Neural progenitor cell (in vitro differentiated cells): ENCODE data around the gene CDKL5. TPM values are rescaled to one million over a fixed set of nuclear protein-coding genes. Genes with fewer than 3 reads are reported as not detected.

Experiments
- DNase-seq: peaks from one replicate; pipeline ENCODE4 v3.0.0-alpha.2; 2016; ENCODE audit warnings: low spot score
- H2AFZ ChIP-seq: fragments of 200-600 bp; sonication (generic); replicated peaks from 2 replicates; pipeline ENCODE4 v1.6.1; 2016; ENCODE audit warnings: antibody characterized with exemption
- H3F3A ChIP-seq: fragments of 200-600 bp; sonication (generic); 2 replicates; pipeline ENCODE4 v1.6.1; 2016; ENCODE audit warnings: antibody characterized with exemption, low read depth
- H3K27ac ChIP-seq: fragments of 200-600 bp; sonication (generic); 2 replicates; pipeline ENCODE4 v1.5.1; 2016; ENCODE audit warnings: mild to moderate bottlenecking
- H3K27me3 ChIP-seq: fragments of 200-600 bp; sonication (generic); 2 replicates; pipeline ENCODE4 v1.6.1; 2016; ENCODE audit warnings: mild to moderate bottlenecking, moderate library complexity
- H3K36me3 ChIP-seq: fragments of 200-600 bp; sonication (generic); 2 replicates; pipeline ENCODE4 v1.5.1; 2016
- H3K4me1 ChIP-seq: fragments of 200-600 bp; sonication (generic); 2 replicates; pipeline ENCODE4 v1.6.1; 2016; ENCODE audit warnings: mixed run types
- H3K4me2 ChIP-seq: fragments of 200-600 bp; sonication (generic); 2 replicates; pipeline ENCODE4 v1.6.1; 2016
- H3K4me3 ChIP-seq: fragments of 200-600 bp; sonication (generic); 2 replicates; pipeline ENCODE4 v1.5.1; 2016
- H3K79me2 ChIP-seq: fragments of 200-600 bp; sonication (generic); 2 replicates; pipeline ENCODE4 v1.6.1; 2016; ENCODE audit warnings: low read depth
- H3K9ac ChIP-seq: fragments of 200-600 bp; sonication (generic); 2 replicates; pipeline ENCODE4 v1.6.1; 2016
- H3K9me3 ChIP-seq: fragments of 200-600 bp; sonication (generic); 2 replicates; pipeline ENCODE4 v1.5.1; 2016; ENCODE audit warnings: low read depth
- H4K20me1 ChIP-seq: fragments of 200-600 bp; sonication (generic); 2 replicates; pipeline ENCODE4 v1.6.1; 2016; ENCODE audit warnings: low read depth
- H3K27ac Mint-ChIP-seq: 3 replicates; pipeline ENCODE4 v1.8.0; 2021; ENCODE audit warnings: mixed read lengths
- H3K27me3 Mint-ChIP-seq: 2 replicates; pipeline ENCODE4 v1.8.0; 2022; ENCODE audit warnings: low read depth, mild to moderate bottlenecking, inconsistent platforms, moderate library complexity, mixed read lengths; ENCODE audit not compliant: insufficient read depth
- H3K36me3 Mint-ChIP-seq: 3 replicates; pipeline ENCODE4 v1.8.0; 2021; ENCODE audit warnings: mixed read lengths
- H3K4me1 Mint-ChIP-seq: 3 replicates; pipeline ENCODE4 v1.8.0; 2021; ENCODE audit warnings: mixed read lengths
- H3K4me3 Mint-ChIP-seq: 3 replicates; pipeline ENCODE4 v1.8.0; 2021; ENCODE audit warnings: mild to moderate bottlenecking, moderate library complexity, mixed read lengths
- H3K9me3 Mint-ChIP-seq: 3 replicates; pipeline ENCODE4 v1.8.0; 2020; ENCODE audit warnings: mixed read lengths
- CTCF ChIP-seq: fragments of 200-600 bp; sonication (generic); IDR thresholded peaks from 2 replicates; pipeline ENCODE4 v1.5.1; 2017; ENCODE audit warnings: antibody characterized with exemption, mild to moderate bottlenecking
- EZH2 ChIP-seq: fragments of 200-600 bp; sonication (generic); IDR thresholded peaks from 2 replicates; pipeline ENCODE4 v1.6.1; 2017; ENCODE audit warnings: antibody characterized with exemption, mild to moderate bottlenecking, moderate library complexity
- EZH2phosphoT487 ChIP-seq: fragments of 200-600 bp; sonication (generic); IDR thresholded peaks from 2 replicates; pipeline ENCODE4 v1.6.1; 2017; ENCODE audit warnings: antibody characterized with exemption
- total RNA-seq: library from RNA; depleted of rRNA; stranded (reverse); fragments of >200 nt; gene quantifications from 2 replicates; pipeline ENCODE4 v1.2.3, GENCODE V29; 2015; ENCODE audit warnings: low replicate concordance

CDKL5 gene
- total RNA-seq, 1 donor from 2014 or later: 8.6 TPM

- no peaks in the 10 kb centered on the region for H3K36me3 ChIP-seq
- H3K27ac ChIP-seq: no peak overlapping the region
- Mint-ChIP-seq H3K4me3 (no peak overlapping the region), H3K9me3 (peaks cover 3% of the 10 kb centered on the region), H3K27ac (no peak overlapping the region), H3K27me3 (no peaks in the 10 kb centered on the region), H3K4me1 (no peaks in the 10 kb centered on the region), H3K36me3 (no peaks in the 10 kb centered on the region)
- no peak overlapping the region for H3K9ac ChIP-seq
- no peaks in the 10 kb centered on the region for H3K4me1 ChIP-seq
- no peak overlapping the region for H3K4me2 ChIP-seq
- no peak overlapping the region for H3K4me3 ChIP-seq
- no peak for DNase-seq
- no peak overlapping the region for H2AFZ ChIP-seq
- no peaks in the 10 kb centered on the region for H3F3A ChIP-seq
- H3K79me2 ChIP-seq: no peaks in the 10 kb centered on the region
- TF ChIP-seq CTCF: no peak
- TF ChIP-seq EZH2: no peak
- no peak for TF ChIP-seq EZH2phosphoT487
- no peaks in the 10 kb centered on the region for H4K20me1 ChIP-seq
- H3K9me3 ChIP-seq: peaks cover 9% of the 10 kb centered on the region
- H3K27me3 ChIP-seq: no peaks in the 10 kb centered on the region
Observed at GRCh38 chrX:18471296-18471695, 45.9 kb downstream of the CDKL5 start.

GRCh38 chrX:18490806-18491555, 65.6 kb downstream of the CDKL5 start:
- H2AFZ ChIP-seq: no peak overlapping the region
- H3K9me3 Mint-ChIP-seq: no peaks in the 10 kb centered on the region
- H4K20me1 ChIP-seq: no peaks in the 10 kb centered on the region
- no peaks in the 10 kb centered on the region for H3K4me1 ChIP-seq
- H3F3A ChIP-seq: no peaks in the 10 kb centered on the region
- H3K27me3 ChIP-seq: no peaks in the 10 kb centered on the region
- H3K79me2 ChIP-seq: no peaks in the 10 kb centered on the region
- no peak overlapping the region for H3K27ac ChIP-seq
- H3K27ac Mint-ChIP-seq: no peak overlapping the region
- no peaks in the 10 kb centered on the region for H3K36me3 ChIP-seq
- H3K4me3 ChIP-seq: no peak overlapping the region
- DNase-seq: no peak
- no peak overlapping the region for H3K9ac ChIP-seq
- no peaks in the 10 kb centered on the region for H3K36me3 Mint-ChIP-seq
- no peaks in the 10 kb centered on the region for H3K9me3 ChIP-seq
- TF ChIP-seq CTCF: no peak
- TF ChIP-seq EZH2: no peak
- no peak for TF ChIP-seq EZH2phosphoT487
- H3K27me3 Mint-ChIP-seq: no peaks in the 10 kb centered on the region
- H3K4me3 Mint-ChIP-seq: no peak overlapping the region
- H3K4me2 ChIP-seq: no peak overlapping the region
- no peaks in the 10 kb centered on the region for H3K4me1 Mint-ChIP-seq

GRCh38 chrX:18491587-18492340, 66.4 kb downstream of the CDKL5 start:
- no peaks in the 10 kb centered on the region for H3F3A ChIP-seq
- no peaks in the 10 kb centered on the region for H3K79me2 ChIP-seq
- no peaks in the 10 kb centered on the region for H4K20me1 ChIP-seq
- no peaks in the 10 kb centered on the region for H3K9me3 ChIP-seq
- H3K9ac ChIP-seq: no peak overlapping the region
- Mint-ChIP-seq H3K4me3 (no peak overlapping the region), H3K36me3 (no peaks in the 10 kb centered on the region), H3K4me1 (no peaks in the 10 kb centered on the region), H3K27ac (no peak overlapping the region), H3K27me3 (no peaks in the 10 kb centered on the region), H3K9me3 (no peaks in the 10 kb centered on the region)
- DNase-seq: no peak
- no peak for TF ChIP-seq CTCF
- no peak for TF ChIP-seq EZH2phosphoT487
- no peak for TF ChIP-seq EZH2
- no peaks in the 10 kb centered on the region for H3K27me3 ChIP-seq
- H3K4me1 ChIP-seq: no peaks in the 10 kb centered on the region
- no peak overlapping the region for H2AFZ ChIP-seq
- no peak overlapping the region for H3K4me2 ChIP-seq
- H3K36me3 ChIP-seq: no peaks in the 10 kb centered on the region
- H3K4me3 ChIP-seq: no peak overlapping the region
- H3K27ac ChIP-seq: no peak overlapping the region
